A673 (cell line): ENCODE results near the gene SERINC3. TPM values are rescaled to one million over a fixed set of nuclear protein-coding genes. Genes with fewer than 3 reads are reported as not detected.
"Not testable (repeated sequence)": the region's sequence is repeated elsewhere in the genome, so short reads cannot be mapped to it uniquely, and the experiment has no call there.

Experiments used
- BruUV-seq: library from RNA; stranded (reverse); fragments of 400-500 nt; replicated peaks from 2 replicates; lab custom pipeline; 2021; lab: Mats Ljungman, UMichigan
- CTCF ChIA-PET: fragments of 300-600 bp; sonication (Branson Sonifier 250); formaldehyde crosslinking; loops from one replicate; lab custom pipeline; 2022; ENCODE audit warnings: antibody characterized with exemption; lab: Charles Lee
- POLR2A ChIA-PET: fragments of 300-600 bp; sonication (Branson Sonifier 250); formaldehyde crosslinking; loops from one replicate; lab custom pipeline; 2022; ENCODE audit warnings: antibody characterized with exemption; ENCODE audit not compliant: low non-redundant PET; lab: Charles Lee
- DNase-seq: peaks from one replicate; pipeline ENCODE4 v3.0.0-alpha.2; 2015; ENCODE audit warnings: low spot score
- H3K27ac ChIP-seq: fragments of 200-600 bp; sonication (generic); 2 replicates; pipeline ENCODE4 v1.5.1; 2016; ENCODE audit warnings: mixed run types, low read depth, mild to moderate bottlenecking, mixed read lengths, antibody characterized with exemption, low read length; ENCODE audit not compliant: poor library complexity, severe bottlenecking
- H3K27me3 ChIP-seq: fragments of 200-600 bp; sonication (generic); replicated peaks from 2 replicates; pipeline ENCODE4 v1.6.1; 2017; ENCODE audit warnings: mixed run types, low read depth, mild to moderate bottlenecking, mixed read lengths, antibody characterized with exemption, low read length; ENCODE audit not compliant: insufficient read depth, poor library complexity
- H3K36me3 ChIP-seq: fragments of 200-600 bp; sonication (generic); 2 replicates; pipeline ENCODE4 v1.6.1; 2016; ENCODE audit warnings: mixed run types, mild to moderate bottlenecking, mixed read lengths, antibody characterized with exemption, low read length; ENCODE audit not compliant: insufficient read depth, poor library complexity, severe bottlenecking
- H3K4me1 ChIP-seq: fragments of 200-600 bp; sonication (generic); 2 replicates; pipeline ENCODE4 v1.6.1; 2017; ENCODE audit warnings: mixed run types, mild to moderate bottlenecking, mixed read lengths, antibody characterized with exemption, low read length; ENCODE audit not compliant: insufficient read depth, poor library complexity, severe bottlenecking
- H3K4me3 ChIP-seq: fragments of 200-600 bp; sonication (generic); 2 replicates; pipeline ENCODE4 v1.5.1; 2016; ENCODE audit warnings: low read depth, mixed run types, mild to moderate bottlenecking, mixed read lengths, low read length; ENCODE audit not compliant: poor library complexity, severe bottlenecking
- H3K9me3 ChIP-seq: fragments of 200-600 bp; sonication (generic); 2 replicates; pipeline ENCODE4 v1.6.1; 2016; ENCODE audit warnings: mixed run types, low read depth, mild to moderate bottlenecking, mixed read lengths, antibody characterized with exemption, low read length; ENCODE audit not compliant: poor library complexity, severe bottlenecking
- EZH2 ChIP-seq: fragments of 200-600 bp; sonication (generic); IDR thresholded peaks from 2 replicates; pipeline ENCODE4 v1.6.1; 2017; ENCODE audit warnings: borderline replicate concordance, low read depth, mild to moderate bottlenecking, mixed read lengths, antibody characterized with exemption, low read length; ENCODE audit not compliant: poor library complexity, severe bottlenecking
- intact Hi-C: fragments of 100-400 bp; cut with micrococcal nuclease; formaldehyde crosslinking; loops from one replicate; pipeline ENCODE4 v1.10.0; 2022; ENCODE audit not compliant: unreplicated experiment
- total RNA-seq: library from RNA; stranded (reverse); gene quantifications from 2 replicates; pipeline ENCODE4 v1.2.3, GENCODE V29; 2021
- TF ChIP-seq, protein P1 (sequence below): fragments of 300-800, 200-600 bp; sonication (generic); conservative IDR thresholded peaks from 2 replicates; pipeline ENCODE4 v1.5.1; 2017; ENCODE audit warnings: low read depth, mild to moderate bottlenecking, antibody characterized with exemption, low read length, moderate library complexity, mixed read lengths

Gene SERINC3
- total RNA-seq, 1 experiment from 2014 or later, result 50.5 TPM

DNA sequence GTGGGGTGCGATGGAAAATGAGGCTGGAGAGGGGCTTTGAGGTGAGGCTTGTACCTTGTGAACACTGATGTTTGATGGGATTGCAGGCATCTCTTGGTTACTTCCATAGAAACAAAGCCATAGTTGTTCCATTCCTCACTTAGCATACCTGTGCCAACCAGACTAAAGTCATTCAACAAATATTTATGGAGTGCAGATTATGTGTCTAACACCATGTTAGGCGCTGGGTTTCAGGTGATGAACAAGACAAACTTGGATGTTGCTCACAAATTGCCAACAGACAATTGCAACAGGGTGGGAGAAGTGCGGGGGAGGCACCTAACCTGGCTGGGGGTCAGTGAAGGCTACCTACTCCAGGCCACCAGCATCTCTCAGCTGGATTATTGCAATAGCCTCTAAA, 44.7 kb downstream of the SERINC3 start:
- POLR2A ChIA-PET, result interaction anchor here (0.6 kb wide), 1 partner anchor 360 kb away, joined by 3 read pairs; no protein-coding TSS in a partner anchor
- CTCF ChIA-PET, result interaction anchor here (0.5 kb wide), 1 partner anchor 128 kb away, joined by 4 read pairs; no protein-coding TSS in a partner anchor
- Histone ChIP-seq H3K4me3 (no peak overlapping the region), H3K36me3 (no peaks in the 10 kb centered on the region), H3K4me1 (no peaks in the 10 kb centered on the region), H3K27ac (no peak overlapping the region), H3K9me3 (no peaks in the 10 kb centered on the region), H3K27me3 (no peaks in the 10 kb centered on the region)
- no TSS peak for BruUV-seq
- no peak for DNase-seq
- TF ChIP-seq, protein P1, sequence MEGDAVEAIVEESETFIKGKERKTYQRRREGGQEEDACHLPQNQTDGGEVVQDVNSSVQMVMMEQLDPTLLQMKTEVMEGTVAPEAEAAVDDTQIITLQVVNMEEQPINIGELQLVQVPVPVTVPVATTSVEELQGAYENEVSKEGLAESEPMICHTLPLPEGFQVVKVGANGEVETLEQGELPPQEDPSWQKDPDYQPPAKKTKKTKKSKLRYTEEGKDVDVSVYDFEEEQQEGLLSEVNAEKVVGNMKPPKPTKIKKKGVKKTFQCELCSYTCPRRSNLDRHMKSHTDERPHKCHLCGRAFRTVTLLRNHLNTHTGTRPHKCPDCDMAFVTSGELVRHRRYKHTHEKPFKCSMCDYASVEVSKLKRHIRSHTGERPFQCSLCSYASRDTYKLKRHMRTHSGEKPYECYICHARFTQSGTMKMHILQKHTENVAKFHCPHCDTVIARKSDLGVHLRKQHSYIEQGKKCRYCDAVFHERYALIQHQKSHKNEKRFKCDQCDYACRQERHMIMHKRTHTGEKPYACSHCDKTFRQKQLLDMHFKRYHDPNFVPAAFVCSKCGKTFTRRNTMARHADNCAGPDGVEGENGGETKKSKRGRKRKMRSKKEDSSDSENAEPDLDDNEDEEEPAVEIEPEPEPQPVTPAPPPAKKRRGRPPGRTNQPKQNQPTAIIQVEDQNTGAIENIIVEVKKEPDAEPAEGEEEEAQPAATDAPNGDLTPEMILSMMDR, result no peak
- TF ChIP-seq EZH2, result no peak
- intact Hi-C loops, result no loop called here

DNA sequence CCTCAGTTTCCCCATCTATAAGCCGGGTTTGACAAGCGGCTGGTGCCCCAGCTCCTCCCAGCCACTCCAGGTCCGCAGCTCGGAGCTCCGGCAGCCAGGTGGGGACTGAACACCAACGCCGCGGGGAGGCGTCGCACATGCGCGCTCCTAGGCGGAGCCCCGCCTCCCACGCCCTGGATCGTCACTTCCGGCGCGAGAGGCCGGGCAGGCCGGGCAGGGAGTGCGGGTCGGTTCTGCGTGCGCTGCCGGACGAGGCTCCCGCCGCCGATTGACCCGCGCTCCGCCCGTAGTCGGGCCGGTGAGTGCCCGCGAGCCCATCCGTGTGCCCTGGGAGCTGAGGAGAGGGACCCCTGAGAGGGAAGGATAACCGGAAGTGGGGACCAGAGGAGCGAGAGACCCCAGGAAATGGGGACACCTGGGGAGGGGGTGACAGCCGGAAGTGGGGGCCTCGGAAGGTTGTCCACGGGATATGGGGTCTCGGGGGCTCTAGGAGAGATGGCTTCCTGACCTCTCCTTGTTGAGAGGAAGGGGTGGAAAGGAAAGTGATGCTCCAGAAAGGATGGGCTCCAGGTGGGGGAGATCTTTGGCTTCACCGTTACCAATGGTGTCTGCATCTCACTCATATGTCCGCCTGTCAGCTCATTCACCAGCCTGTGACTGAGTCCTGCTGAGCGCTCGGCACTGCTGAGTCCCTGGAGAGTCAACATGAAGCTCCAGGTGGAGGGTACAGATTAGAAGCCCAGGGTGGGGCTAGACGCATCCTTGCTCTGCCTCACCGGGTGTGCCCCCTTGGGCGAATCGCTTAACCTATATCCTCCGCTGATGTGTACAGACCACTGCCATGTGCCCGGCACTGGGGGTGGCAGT, 45.9 kb downstream of the SERINC3 start, which contains the start of gene TTPAL:
Gene TTPAL, plus strand, starts transcription at position 181 of the 867 bp plus-strand sequence. CDS start 4,126 bp downstream, outside the sequence.
- Histone ChIP-seq H3K4me3 (peak within 1 kb of the TSS; percentile 86), H3K9me3 (no peaks in the 10 kb centered on the region), H3K27me3 (no peaks in the 10 kb centered on the region), H3K36me3 (no peaks in the 10 kb centered on the region), H3K27ac (peak within 1 kb of the TSS; percentile 83), H3K4me1 (no peaks in the 10 kb centered on the region)
- TSS peak; percentile 60 for BruUV-seq
- peak; percentile 87 for DNase-seq
- ChIA-PET POLR2A (interaction anchor here (0.5 to 0.6 kb wide), 3 partner anchors 146 to 359 kb away, joined by 3 read pairs; no protein-coding TSS in a partner anchor), CTCF (interaction anchor here (0.6 kb wide), 1 partner anchor 399 kb away, joined by 3 read pairs; no protein-coding TSS in a partner anchor)
- intact Hi-C loops, result no loop called here
- TF ChIP-seq, protein P1, result no peak
- TF ChIP-seq EZH2, result no peak

DNA sequence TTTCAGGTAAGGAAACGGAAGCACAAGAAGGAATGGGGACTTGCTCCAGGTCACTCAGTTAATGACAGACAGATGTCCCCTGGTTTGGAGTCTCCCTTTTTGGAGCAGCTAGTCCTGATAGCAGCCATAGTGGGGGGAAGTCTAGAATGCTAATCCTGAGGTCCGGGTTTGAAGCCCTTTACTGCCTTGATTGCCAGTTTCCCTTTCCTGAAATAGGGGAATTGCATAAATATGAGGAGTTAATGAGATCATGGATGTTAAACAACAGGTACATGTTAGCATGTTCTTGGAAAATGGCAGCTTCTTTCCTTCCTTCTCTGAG, 46.5 kb downstream of the SERINC3 start:
- no peaks in the 10 kb centered on the region for H3K27me3 ChIP-seq
- peak overlapping the region; percentile 83 for H3K27ac ChIP-seq
- ChIA-PET POLR2A (no interaction called here), CTCF (interaction anchor here (0.6 kb wide), 1 partner anchor 400 kb away, joined by 3 read pairs; no protein-coding TSS in a partner anchor)
- DNase-seq, result peak; percentile 13
- no peaks in the 10 kb centered on the region for H3K9me3 ChIP-seq
- no peaks in the 10 kb centered on the region for H3K36me3 ChIP-seq
- intact Hi-C loops, result no loop called here
- peak overlapping the region; percentile 86 for H3K4me3 ChIP-seq
- H3K4me1 ChIP-seq, result no peaks in the 10 kb centered on the region
- no TSS peak for BruUV-seq
- TF ChIP-seq, protein P1, result no peak
- no peak for TF ChIP-seq EZH2

DNA sequence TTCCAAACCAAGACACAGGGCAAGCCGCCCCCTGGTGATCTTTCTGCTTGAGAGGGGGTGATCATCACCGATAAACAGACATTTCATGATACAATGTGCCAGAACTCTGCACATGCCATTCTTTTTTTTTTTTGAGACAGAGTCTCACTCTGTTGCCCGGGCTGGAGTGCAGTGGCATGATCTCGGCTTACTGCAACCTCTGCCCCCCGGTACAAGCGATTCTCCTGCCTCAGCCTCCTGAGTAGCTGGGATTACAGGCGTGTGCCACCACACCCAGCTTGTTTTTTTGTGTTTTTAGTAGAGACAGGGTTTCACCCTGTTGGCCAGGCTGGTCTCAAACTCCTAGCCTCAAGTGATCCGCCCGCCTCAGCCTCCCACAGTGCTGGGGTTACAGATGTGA, 49.6 kb downstream of the SERINC3 start:
- H3K4me1 ChIP-seq, result not testable (repeated sequence)

More for the DNA sequence above, 49.6 kb downstream of the SERINC3 start:
- H3K27me3 ChIP-seq, H3K36me3 ChIP-seq, H3K9me3 ChIP-seq, intact Hi-C loops, H3K4me3 ChIP-seq, DNase-seq, H3K27ac ChIP-seq, POLR2A ChIA-PET, BruUV-seq: not testable (repeated sequence)
- CTCF ChIA-PET, result interaction anchor here (0.6 kb wide), 1 partner anchor 18 kb away, joined by 3 read pairs; no protein-coding TSS in a partner anchor
